ENCODE data around the gene SLC35F6. TPM values are rescaled to one million over a fixed set of nuclear protein-coding genes. Genes with fewer than 3 reads are reported as not detected.
A peak's percentile ranks its signal among the peaks of the same experiment; 100 is the strongest.

Gene SLC35F6
- total and polyA plus RNA-seq, 9 of the 15 experiments (the other 6 are each of a cell fraction or from before 2014, with no cell fraction given) = 11.9 to 47.3 (median 22.5) TPM

DNA sequence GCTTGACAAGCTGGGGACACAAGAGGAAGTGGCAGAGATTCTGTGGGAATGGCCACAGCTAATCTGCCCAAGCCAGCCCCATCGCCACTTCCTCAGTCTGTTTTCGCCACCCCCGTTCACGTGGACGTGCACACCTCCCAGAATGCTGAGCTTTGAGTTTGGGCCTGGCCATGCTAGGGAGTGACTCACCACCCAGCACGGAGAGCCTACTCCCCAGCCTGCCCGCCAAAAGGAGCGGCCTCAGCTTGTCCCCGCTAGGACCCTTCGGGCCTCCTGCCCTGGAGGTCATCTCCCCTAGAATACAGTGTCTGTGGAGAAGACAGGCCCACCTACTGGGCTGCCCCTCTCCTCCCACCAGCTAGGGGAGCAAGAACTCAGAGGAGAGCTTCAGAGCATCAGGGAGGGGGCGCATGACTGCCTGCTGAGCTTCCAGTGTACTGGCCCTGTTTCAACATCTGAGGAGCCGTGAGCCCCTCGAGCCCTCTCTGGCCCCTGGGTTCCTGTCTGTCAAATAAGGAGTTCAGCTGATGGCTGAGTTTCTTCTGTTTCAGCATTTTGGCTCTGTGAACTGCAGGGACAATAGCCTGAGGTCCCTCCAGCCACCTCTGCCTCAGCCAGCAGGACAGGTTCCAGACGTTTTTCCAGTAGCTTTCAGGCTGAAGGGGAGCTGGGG is 5.1 kb downstream of the SLC35F6 start (continued):
- TF ChIP-seq, protein P1, sequence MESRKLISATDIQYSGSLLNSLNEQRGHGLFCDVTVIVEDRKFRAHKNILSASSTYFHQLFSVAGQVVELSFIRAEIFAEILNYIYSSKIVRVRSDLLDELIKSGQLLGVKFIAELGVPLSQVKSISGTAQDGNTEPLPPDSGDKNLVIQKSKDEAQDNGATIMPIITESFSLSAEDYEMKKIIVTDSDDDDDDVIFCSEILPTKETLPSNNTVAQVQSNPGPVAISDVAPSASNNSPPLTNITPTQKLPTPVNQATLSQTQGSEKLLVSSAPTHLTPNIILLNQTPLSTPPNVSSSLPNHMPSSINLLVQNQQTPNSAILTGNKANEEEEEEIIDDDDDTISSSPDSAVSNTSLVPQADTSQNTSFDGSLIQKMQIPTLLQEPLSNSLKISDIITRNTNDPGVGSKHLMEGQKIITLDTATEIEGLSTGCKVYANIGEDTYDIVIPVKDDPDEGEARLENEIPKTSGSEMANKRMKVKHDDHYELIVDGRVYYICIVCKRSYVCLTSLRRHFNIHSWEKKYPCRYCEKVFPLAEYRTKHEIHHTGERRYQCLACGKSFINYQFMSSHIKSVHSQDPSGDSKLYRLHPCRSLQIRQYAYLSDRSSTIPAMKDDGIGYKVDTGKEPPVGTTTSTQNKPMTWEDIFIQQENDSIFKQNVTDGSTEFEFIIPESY (CRISPR knock-in tag; IDR thresholded peaks at IDR 0.05) = no peak
- TF ChIP-seq YY1 (IDR thresholded peaks at IDR 0.05; ENCODE audit: borderline replicate concordance in 1 of 3, control insufficient read depth in 1 of 3, extremely low read depth in 1 of 3, insufficient read depth in 3 of 3, insufficient read length in 1 of 3, insufficient replicate concordance in 2 of 3, low read depth in 1 of 3, low read length in 2 of 3) = peak in 1 of 3 experiments; percentile 50
- TF ChIP-seq MAFG (tag; conservative IDR thresholded peaks at IDR 0.05) = peak; percentile 81
- no peak for TF ChIP-seq ZNF282 (CRISPR knock-in tag; IDR thresholded peaks at IDR 0.05)
- no peak for TF ChIP-seq SLC30A9 (CRISPR knock-in tag; IDR thresholded peaks at IDR 0.05)
- no peak for TF ChIP-seq PHTF2 (CRISPR knock-in tag; IDR thresholded peaks at IDR 0.05)
- no peak for TF ChIP-seq CSDE1 (IDR thresholded peaks at IDR 0.05)
- TF ChIP-seq ZNF311 (CRISPR knock-in tag; IDR thresholded peaks at IDR 0.05) = peak; percentile 68
- no peak for TF ChIP-seq BRD4 (IDR thresholded peaks at IDR 0.05)
- peak; percentile 67 for TF ChIP-seq MTA2 (IDR thresholded peaks at IDR 0.05; ENCODE audit: low read depth)
- TF ChIP-seq ZNF586 (CRISPR knock-in tag; conservative IDR thresholded peaks at IDR 0.05) = no peak
- no peak for TF ChIP-seq IRF2 (CRISPR knock-in tag; IDR thresholded peaks at IDR 0.05)
- peak; percentile 94 for TF ChIP-seq DPF2 (IDR thresholded peaks at IDR 0.05)
- TF ChIP-seq STAT5B (CRISPR knock-in tag; IDR thresholded peaks at IDR 0.05) = no peak
- no peak for TF ChIP-seq ZFP36 (IDR thresholded peaks at IDR 0.05; ENCODE audit: low read depth, low read length, partially characterized antibody)
- TF ChIP-seq, protein P2, sequence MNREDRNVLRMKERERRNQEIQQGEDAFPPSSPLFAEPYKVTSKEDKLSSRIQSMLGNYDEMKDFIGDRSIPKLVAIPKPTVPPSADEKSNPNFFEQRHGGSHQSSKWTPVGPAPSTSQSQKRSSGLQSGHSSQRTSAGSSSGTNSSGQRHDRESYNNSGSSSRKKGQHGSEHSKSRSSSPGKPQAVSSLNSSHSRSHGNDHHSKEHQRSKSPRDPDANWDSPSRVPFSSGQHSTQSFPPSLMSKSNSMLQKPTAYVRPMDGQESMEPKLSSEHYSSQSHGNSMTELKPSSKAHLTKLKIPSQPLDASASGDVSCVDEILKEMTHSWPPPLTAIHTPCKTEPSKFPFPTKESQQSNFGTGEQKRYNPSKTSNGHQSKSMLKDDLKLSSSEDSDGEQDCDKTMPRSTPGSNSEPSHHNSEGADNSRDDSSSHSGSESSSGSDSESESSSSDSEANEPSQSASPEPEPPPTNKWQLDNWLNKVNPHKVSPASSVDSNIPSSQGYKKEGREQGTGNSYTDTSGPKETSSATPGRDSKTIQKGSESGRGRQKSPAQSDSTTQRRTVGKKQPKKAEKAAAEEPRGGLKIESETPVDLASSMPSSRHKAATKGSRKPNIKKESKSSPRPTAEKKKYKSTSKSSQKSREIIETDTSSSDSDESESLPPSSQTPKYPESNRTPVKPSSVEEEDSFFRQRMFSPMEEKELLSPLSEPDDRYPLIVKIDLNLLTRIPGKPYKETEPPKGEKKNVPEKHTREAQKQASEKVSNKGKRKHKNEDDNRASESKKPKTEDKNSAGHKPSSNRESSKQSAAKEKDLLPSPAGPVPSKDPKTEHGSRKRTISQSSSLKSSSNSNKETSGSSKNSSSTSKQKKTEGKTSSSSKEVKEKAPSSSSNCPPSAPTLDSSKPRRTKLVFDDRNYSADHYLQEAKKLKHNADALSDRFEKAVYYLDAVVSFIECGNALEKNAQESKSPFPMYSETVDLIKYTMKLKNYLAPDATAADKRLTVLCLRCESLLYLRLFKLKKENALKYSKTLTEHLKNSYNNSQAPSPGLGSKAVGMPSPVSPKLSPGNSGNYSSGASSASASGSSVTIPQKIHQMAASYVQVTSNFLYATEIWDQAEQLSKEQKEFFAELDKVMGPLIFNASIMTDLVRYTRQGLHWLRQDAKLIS (CRISPR knock-in tag; IDR thresholded peaks at IDR 0.05) = peak; percentile 32
- TF ChIP-seq, protein P3, sequence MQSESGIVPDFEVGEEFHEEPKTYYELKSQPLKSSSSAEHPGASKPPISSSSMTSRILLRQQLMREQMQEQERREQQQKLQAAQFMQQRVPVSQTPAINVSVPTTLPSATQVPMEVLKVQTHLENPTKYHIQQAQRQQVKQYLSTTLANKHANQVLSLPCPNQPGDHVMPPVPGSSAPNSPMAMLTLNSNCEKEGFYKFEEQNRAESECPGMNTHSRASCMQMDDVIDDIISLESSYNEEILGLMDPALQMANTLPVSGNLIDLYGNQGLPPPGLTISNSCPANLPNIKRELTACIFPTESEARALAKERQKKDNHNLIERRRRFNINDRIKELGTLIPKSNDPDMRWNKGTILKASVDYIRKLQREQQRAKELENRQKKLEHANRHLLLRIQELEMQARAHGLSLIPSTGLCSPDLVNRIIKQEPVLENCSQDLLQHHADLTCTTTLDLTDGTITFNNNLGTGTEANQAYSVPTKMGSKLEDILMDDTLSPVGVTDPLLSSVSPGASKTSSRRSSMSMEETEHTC (IDR thresholded peaks at IDR 0.05) = peak; percentile 92
- TF ChIP-seq, protein P4, sequence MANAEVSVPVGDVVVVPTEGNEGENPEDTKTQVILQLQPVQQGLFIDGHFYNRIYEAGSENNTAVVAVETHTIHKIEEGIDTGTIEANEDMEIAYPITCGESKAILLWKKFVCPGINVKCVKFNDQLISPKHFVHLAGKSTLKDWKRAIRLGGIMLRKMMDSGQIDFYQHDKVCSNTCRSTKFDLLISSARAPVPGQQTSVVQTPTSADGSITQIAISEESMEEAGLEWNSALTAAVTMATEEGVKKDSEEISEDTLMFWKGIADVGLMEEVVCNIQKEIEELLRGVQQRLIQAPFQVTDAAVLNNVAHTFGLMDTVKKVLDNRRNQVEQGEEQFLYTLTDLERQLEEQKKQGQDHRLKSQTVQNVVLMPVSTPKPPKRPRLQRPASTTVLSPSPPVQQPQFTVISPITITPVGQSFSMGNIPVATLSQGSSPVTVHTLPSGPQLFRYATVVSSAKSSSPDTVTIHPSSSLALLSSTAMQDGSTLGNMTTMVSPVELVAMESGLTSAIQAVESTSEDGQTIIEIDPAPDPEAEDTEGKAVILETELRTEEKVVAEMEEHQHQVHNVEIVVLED (CRISPR knock-in tag; IDR thresholded peaks at IDR 0.05) = no peak
- TF ChIP-seq RCOR1 (IDR thresholded peaks at IDR 0.05; ENCODE audit: borderline replicate concordance in 1 of 2, low read depth in 2 of 2, low read length in 2 of 2) = peak; percentile 88 to 99
- 0 out of 2 replicates have a peak, but pooled peaks have one; percentile 15 for TF ChIP-seq KAT7 (CRISPR knock-in tag; IDR thresholded peaks at IDR 0.05; ENCODE audit: borderline replicate concordance)

Measured in K562 (cell line).